CD4-positive, alpha-beta T cell treated with Interleukin-4 for 1 hour (primary cell): Measurements from ENCODE around the gene ELFN2.

Experiments used
- DNase-seq, 2 donors: peaks; one replicate each; pipeline ENCODE4 v3.0.0-alpha.2; 2020 to 2022

The ELFN2 gene

GRCh38 chr22:37453696-37454095 lies 26.4 kb upstream of the ELFN2 start:
- no peak for DNase-seq

GRCh38 chr22:37451218-37451617 lies 23.9 kb upstream of the ELFN2 start:
- DNase-seq, result no peak

- DNase-seq, result no peak
Observed at GRCh38 chr22:37449331-37450001, 22.2 kb upstream of the ELFN2 start.

GRCh38 chr22:37448516-37449127 lies 21.3 kb upstream of the ELFN2 start:
- no peak for DNase-seq

GRCh38 chr22:37445501-37445900 lies 18.2 kb upstream of the ELFN2 start:
- no peak for DNase-seq

- DNase-seq, result no peak
Observed at GRCh38 chr22:37443977-37444376, 16.7 kb upstream of the ELFN2 start.

- no peak for DNase-seq
Observed at GRCh38 chr22:37443086-37443485, 15.8 kb upstream of the ELFN2 start.

- DNase-seq, result no peak
Observed at GRCh38 chr22:37442537-37442936, 15.3 kb upstream of the ELFN2 start.

- no peak for DNase-seq
Observed at GRCh38 chr22:37442135-37442534, 14.9 kb upstream of the ELFN2 start.

GRCh38 chr22:37440875-37441274 lies 13.6 kb upstream of the ELFN2 start:
- DNase-seq, result no peak

- no peak for DNase-seq
Observed at GRCh38 chr22:37439347-37439746, 12.1 kb upstream of the ELFN2 start.

GRCh38 chr22:37435970-37436603 lies 8.8 kb upstream of the ELFN2 start:
- no peak for DNase-seq

- no peak for DNase-seq
Observed at GRCh38 chr22:37433786-37434185, 6.5 kb upstream of the ELFN2 start.

GRCh38 chr22:37432708-37433054 lies 5.4 kb upstream of the ELFN2 start:
- DNase-seq, result no peak

- DNase-seq, result no peak
Observed at GRCh38 chr22:37431801-37432707, 4.8 kb upstream of the ELFN2 start.

GRCh38 chr22:37431366-37431765 lies 4.1 kb upstream of the ELFN2 start:
- no peak for DNase-seq

GRCh38 chr22:37430941-37431340 lies 3.7 kb upstream of the ELFN2 start:
- DNase-seq, result no peak

GRCh38 chr22:37428649-37429586 lies 1.6 kb upstream of the ELFN2 start:
- peak; percentile 63 to 64 for DNase-seq

- no peak for DNase-seq
Observed at GRCh38 chr22:37427711-37428635, 694 bp upstream of the ELFN2 start.

GRCh38 chr22:37426706-37427134 lies 559 bp downstream of the ELFN2 start:
- DNase-seq, result no peak
